ENCODE results near the gene ECSCR.
"Not testable (repeated sequence)": the region's sequence is repeated elsewhere in the genome, so short reads cannot be mapped to it uniquely, and the experiment has no call there.

ECSCR gene

DNA sequence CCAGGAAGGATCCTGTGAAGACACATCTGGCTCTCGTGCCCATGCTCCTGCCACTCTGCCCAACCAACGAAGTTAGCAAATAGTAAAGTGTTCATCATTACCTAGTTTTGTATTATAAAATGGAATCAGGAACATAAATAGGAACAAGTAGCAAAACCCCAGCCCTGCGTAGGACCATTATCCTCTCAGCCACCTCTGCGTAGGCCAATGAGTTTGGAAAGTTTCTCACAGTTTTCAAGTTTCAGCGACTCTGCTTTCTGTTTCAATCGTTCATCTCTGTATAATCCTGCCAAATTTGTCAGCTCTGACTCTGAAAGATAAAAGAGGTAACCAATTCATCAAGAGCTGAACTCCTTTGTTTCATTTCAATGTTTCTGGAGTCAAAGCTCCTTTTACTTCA lies 48.6 kb downstream of the ECSCR start:
- no peak for DNase-seq (ENCODE audit: low read depth)

DNA sequence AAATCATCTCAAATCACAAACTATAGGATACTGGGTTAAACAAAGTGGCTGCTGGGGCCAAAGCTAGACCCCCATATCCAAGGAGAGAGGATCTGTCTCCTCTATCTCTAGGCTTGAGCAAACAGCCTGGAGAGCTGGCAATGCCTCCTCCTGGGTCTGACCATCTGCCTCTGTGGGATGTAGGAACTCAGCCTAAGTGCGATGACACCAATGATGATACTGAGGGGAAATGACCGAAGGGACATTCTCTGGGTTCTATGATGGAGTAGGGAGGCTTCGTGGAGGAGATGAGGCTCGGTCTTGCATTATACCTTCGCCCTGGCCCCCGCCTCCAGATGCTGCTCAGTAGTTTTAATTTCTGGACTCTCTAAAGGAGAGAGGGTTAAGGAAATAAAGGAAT lies 49.4 kb downstream of the ECSCR start:
- DNase-seq (ENCODE audit: low read depth): no peak

DNA sequence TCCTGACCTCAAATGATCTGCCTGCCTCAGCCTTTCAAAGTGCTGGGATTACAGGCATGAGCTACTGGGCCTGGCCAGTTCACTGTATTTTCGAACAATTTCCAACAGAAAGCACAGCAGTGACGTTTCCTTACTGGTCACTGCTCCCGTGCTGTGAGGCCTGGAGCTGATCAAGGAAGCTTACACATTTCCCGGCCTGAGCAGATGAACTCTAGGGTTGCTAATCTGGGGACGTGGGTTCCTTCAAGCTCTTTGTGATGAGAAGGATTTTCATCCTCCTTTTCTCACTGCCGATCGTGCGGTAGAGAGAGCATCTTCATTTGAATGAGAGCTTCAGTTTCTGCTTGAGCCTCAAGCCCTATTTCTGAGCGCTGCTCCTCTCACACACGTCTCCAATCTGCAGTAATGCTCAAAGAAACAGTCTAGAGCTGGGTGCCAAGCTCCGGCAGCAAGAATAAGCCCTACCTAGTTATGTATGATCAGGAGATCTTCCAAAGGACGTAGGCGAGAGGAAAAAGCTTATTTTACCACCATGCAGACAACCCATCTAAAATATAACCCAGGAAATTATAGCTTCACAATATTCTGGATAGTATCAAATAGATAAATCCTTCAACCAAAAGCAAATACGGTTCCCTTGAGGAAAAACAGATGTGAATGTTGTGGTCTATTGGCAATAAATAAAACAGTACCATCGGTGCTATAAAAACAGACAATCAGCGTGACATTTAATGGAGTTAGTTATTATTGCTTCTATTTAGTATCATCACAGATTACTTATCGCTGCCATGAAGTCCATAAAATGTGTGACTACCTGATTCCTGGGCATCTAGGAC lies 51.3 kb downstream of the ECSCR start:
- no peak for DNase-seq (ENCODE audit: low read depth)

- no peak for DNase-seq (ENCODE audit: low read depth)
Observed at GRCh38 chr5:139410121-139410992, 52.2 kb downstream of the ECSCR start.

DNA sequence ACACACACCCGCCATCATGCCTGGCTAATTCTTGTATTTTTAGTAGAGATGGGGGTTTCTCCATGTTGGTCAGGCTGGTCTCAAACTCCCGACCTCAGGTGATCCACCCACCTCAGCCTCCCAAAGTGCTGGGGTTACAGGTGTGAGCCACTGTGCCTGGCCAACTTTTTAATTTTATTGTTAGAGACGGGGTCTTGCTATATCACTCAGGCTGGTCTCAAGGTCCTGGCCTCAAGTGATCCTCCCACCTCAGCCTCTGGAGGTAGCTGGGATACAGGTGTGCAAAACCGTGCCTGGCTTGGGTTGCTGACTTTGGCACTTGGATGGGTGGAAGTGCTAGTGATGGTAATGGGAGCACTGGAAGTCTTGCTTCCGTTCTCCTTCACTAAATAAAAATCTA lies 53.4 kb downstream of the ECSCR start:
- DNase-seq (ENCODE audit: low read depth): not testable (repeated sequence)

- DNase-seq (ENCODE audit: low read depth): no peak
Observed at GRCh38 chr5:139408191-139408590, 54.4 kb downstream of the ECSCR start.

DNA sequence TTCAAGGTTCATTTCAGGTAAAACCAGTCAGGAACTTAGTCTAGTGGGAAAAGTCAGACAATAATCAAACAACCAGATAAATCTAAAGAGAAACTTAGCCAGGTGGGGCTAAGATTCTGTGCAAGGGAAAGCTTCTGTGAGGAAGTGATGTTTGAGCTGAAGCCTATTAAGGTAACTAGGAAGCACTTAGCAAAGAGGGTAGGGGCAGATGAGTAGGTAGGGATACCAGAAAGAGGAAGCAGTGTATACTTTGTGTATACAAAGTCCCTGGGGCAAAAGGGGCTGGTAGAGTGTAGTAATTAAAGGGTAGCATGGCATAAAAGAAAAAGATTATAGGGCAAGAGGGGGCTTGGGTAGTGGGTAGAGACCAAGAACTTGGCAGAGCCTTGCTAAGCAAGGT lies 55.0 kb downstream of the ECSCR start:
- no peak for DNase-seq (ENCODE audit: low read depth)

DNA sequence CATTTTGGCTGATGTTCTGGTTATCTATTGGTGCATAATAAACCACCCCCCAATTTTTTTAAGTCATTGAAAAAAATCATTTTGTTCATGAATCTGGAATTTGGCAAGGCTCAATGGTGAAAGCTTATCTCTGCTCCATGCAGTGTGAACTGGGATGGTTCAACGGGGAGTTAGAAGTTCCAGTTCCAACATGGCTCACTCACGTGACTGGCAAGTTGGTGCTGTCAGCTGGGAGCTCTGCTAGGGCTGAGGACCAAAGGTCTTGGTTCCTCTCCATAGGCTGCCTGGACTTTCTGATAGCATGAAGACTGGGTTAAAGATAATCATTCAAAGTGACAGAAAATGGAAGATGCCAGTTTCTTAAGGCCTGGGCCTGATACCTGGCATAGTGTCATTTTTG lies 55.6 kb downstream of the ECSCR start:
- no peak for DNase-seq (ENCODE audit: low read depth)

DNA sequence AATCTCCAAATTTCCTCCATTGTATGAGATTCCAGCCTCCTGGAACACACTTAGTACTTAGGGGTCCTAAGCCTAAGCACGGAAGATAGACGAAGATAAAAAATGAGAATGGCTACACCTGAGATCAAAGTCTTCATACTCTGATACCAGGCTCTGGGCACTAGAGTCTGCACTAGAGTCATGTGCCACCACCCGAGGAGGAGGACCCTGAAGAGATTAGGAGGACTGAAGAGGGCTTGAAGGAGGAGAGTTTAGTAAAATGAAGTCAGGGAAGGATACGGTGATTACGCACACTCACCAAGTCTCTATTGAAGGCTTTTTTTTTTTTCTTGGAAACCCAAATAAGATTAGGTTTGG lies 58.1 kb downstream of the ECSCR start:
- no peak for DNase-seq (ENCODE audit: low read depth)

DNA sequence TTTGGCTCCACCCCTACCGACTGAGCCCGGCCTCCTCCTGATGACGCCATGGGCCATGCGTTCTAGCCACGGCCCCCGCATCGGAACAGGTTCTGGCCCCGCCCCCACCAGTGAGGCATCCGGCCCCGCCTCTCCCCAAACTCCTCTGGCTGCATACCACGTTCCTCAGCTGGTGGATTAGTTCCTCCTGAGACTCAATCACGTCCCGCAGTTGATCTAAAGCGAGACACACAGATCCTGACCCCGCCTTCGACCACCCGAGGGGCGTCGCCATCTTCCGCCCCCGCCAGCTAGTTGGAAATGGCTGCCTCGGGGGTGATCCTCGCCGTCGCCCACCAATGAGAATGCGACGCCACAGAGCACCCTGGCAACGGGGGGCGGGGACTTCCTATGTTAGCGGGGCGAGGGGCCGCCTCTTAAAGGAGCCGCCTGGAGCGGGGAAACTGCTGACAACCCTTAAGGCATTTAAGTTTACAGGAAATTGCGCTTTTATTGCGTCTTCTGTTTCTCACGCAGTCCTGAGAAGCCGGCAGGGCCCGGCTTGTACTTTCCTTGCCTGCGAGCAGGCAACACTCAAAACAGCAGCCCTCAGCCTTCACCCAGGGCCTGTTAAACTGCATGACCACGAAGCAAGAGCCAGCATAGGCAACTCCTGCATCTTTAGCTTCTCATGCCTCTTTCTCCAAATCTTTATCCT lies 58.6 kb downstream of the ECSCR start, which contains the start of gene SPATA24:
Gene SPATA24 (minus strand): TSS at position 303 of the 697 bp plus-strand sequence. CDS start 29 bp downstream, at position 274.
- peak; percentile 98 for DNase-seq (ENCODE audit: low read depth)

DNA sequence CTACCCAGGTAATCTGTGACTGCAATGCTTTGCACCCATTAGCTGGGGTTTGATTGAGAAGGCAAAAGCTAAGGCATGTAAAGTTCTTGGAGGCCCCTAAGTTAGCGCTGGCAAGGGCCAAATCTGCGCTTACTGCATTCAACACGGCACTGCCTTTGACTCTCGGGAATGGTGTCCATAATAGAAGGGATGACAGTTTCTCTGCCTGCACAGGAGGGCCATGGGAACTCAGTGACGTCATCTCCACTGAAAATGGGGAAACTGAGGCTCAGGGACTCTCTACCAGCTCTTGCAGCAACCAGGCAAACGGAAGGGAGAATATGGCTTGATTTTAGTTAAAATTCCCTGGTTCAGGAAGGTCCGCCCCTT lies 59.1 kb downstream of the ECSCR start:
- no peak for DNase-seq (ENCODE audit: low read depth)

DNA sequence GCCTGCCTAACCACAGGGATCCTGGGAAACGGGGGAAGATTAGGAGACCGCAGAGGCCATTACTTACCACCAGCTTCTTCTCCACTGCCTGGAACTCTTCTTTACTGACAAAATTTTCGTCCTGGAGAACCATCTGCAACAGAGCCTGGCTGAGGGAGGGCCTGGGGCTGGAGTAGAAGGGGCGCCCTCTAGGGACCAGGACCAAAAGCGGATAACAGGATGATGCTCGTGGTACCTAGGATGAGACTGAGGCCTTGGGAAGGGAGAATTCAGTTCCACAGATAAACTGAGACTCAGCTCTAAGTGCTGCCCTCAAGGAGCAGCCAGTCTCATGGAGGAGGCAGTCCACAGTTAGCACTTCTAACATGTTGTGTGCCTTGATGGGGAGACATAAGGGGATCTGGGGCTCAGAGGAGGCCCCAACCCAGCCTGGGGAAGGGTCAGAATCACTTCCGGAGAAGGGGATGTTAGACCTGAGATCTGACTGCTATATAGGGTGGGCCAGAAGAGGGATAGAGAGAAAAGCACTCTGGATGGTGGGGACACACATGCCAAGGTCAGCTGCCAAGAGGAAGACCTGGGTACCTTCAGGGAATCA lies 59.9 kb downstream of the ECSCR start:
- DNase-seq (ENCODE audit: low read depth): no peak

- DNase-seq (ENCODE audit: low read depth): no peak
Observed at GRCh38 chr5:139401546-139401945, 61.0 kb downstream of the ECSCR start.

GRCh38 chr5:139399501-139400121 lies 62.9 kb downstream of the ECSCR start:
- DNase-seq (ENCODE audit: low read depth): no peak

Measured in activated T-cell treated with anti-CD3 and anti-CD28 coated beads for 24 hours (primary cell).